Suprapubic skin (tissue), 4 donors: ENCODE results near the gene CD47.

ENCODE experiments used
- EP300 ChIP-seq: sonication (generic); formaldehyde crosslinking; IDR thresholded peaks from one replicate; pipeline ENCODE4 v1.6.1; 2017; ENCODE audit warnings: antibody characterized with exemption
- POLR2AphosphoS5 ChIP-seq, 3 donors: sonication (generic); formaldehyde crosslinking; IDR thresholded peaks; one replicate each; pipeline ENCODE4 v1.6.1; 2017; ENCODE audit warnings: antibody characterized with exemption in 3 of 3

- TF ChIP-seq POLR2AphosphoS5 (IDR thresholded peaks at IDR 0.05) (no peak), EP300 (no peak)
These were observed 23.7 kb upstream of the CD47 start for GRCh38 chr3:108114423-108115065.
